Spleen (tissue), 11 donors: ENCODE data around the gene HSP90AB1. TPM values are rescaled to one million over a fixed set of nuclear protein-coding genes. Genes with fewer than 3 reads are reported as not detected.
A peak's percentile ranks its signal among the peaks of the same experiment; 100 is the strongest.

Source experiments
- DNase-seq: peaks from one replicate; pipeline ENCODE4 v3.0.0-alpha.2; 2020
- H3K27ac ChIP-seq, 8 donors: fragments of 200-600 bp; sonication (generic) in 7 of 8; 1 replicate in 4 of 8; 2 replicates in 4 of 8; pipeline versions ENCODE4 v1.5.0 to v1.8.0; 2016 to 2021; ENCODE audit warnings: inconsistent platforms in 4 of 8, mild to moderate bottlenecking in 4 of 8, moderate library complexity in 1 of 8
- H3K27me3 ChIP-seq, 7 donors: fragments of 200-600 bp; sonication (generic) in 6 of 7; replicated peaks in 1 of 7; 1 replicate in 4 of 7; 2 replicates in 3 of 7; pipeline versions ENCODE4 v1.5.0 to v1.8.0; 2016 to 2021; ENCODE audit warnings: inconsistent platforms in 3 of 7, mild to moderate bottlenecking in 1 of 7
- H3K36me3 ChIP-seq, 6 donors: fragments of 200-600 bp; sonication (generic) in 5 of 6; 1 replicate in 4 of 6; 2 replicates in 2 of 6; pipeline versions ENCODE4 v1.5.0 to v1.8.0; 2016 to 2021; ENCODE audit warnings: inconsistent platforms in 2 of 6
- H3K4me1 ChIP-seq, 6 donors: fragments of 200-600 bp; sonication (generic) in 5 of 6; 1 replicate in 3 of 6; 2 replicates in 3 of 6; pipeline versions ENCODE4 v1.5.0 to v1.8.0; 2016 to 2021; ENCODE audit warnings: inconsistent platforms in 3 of 6
- H3K4me3 ChIP-seq, 8 donors: fragments of 200-600 bp; sonication (generic) in 7 of 8; 1 replicate in 4 of 8; 2 replicates in 4 of 8; pipeline versions ENCODE4 v1.5.0 to v1.8.0; 2016 to 2021; ENCODE audit warnings: inconsistent platforms in 4 of 8, mild to moderate bottlenecking in 4 of 8, moderate library complexity in 2 of 8
- H3K9me3 ChIP-seq, 8 donors: fragments of 200-600 bp; sonication (generic) in 7 of 8; 1 replicate in 4 of 8; 2 replicates in 4 of 8; pipeline versions ENCODE4 v1.5.0 to v1.8.0; 2016 to 2021; ENCODE audit warnings: inconsistent platforms in 4 of 8
- POLR2A ChIP-seq, 3 donors: fragments of 450-650 bp; IDR thresholded peaks; one replicate each; pipeline ENCODE4 v1.5.1; 2017; ENCODE audit warnings: antibody characterized with exemption in 3 of 3, mild to moderate bottlenecking in 1 of 3
- POLR2AphosphoS5 ChIP-seq, 3 donors: sonication (generic); formaldehyde crosslinking; IDR thresholded peaks; one replicate each; pipeline ENCODE4 v1.5.1; 2017; ENCODE audit warnings: antibody characterized with exemption in 3 of 3
- WGBS, 5 donors: extraction: QIAGEN DNeasy Blood & Tissue Kit in 3 of 5; methylation state at CpG; one replicate each; pipeline versions ENCODE4 v1.1.5 to v1.1.7; 2013 to 2018; 5-methylcytosine and 5-hydroxymethylcytosine counted together
- intact Hi-C: fragments of 100-400 bp; cut with DNase I; formaldehyde crosslinking; loops from one replicate; pipeline ENCODE4 v1.15.0; 2023; ENCODE audit warnings: low total_unique reads
- polyA plus RNA-seq, 3 donors: library from polyadenylated mRNA; stranded (reverse); fragments of 200-250 nt; gene quantifications; one replicate each; pipeline ENCODE4 v1.2.1, GENCODE V29; 2013
- total RNA-seq, 7 donors: library from RNA; depleted of rRNA in 3 of 7; stranded (reverse); fragments of >200 nt in 3 of 7; fragmentation: NEBNext Ultra II Directional in 4 of 7; extraction: Animal tissue kit (Norgen Biotek cat#: 25700) in 4 of 7; gene quantifications; one replicate each; pipeline versions ENCODE4 v1.1.0 to v1.2.1, GENCODE V29; 2016 to 2021
- TF ChIP-seq, protein P1 (sequence below), 11 experiments: fragments of 200-600 bp in 7 of 11; fragments of 450-650 bp in 4 of 11; sonication (generic) in 4 of 11; IDR thresholded peaks in 8 of 11; conservative IDR thresholded peaks in 3 of 11; 1 replicate in 7 of 11; 2 replicates in 4 of 11; pipeline versions ENCODE4 v1.4.0 to v1.8.0; 2016 to 2021; ENCODE audit warnings: antibody characterized with exemption in 11 of 11, inconsistent platforms in 4 of 11, mild to moderate bottlenecking in 1 of 11
- donor health status: healthy with polysubstance abuse.
- donor health status: DM: no; HTN: no; CAD: no; lungs with moderate emphysema.
- donor health status: DM: no; HTN: no; CAD: no.
- donor health status: Bipolar disorder and iron deficiency.
- donor health status: healthy.
- donor health status: DM: no; HTN: no; CAD: no.
- donor health status: DM: yes; HTN: yes; CAD: no.

The HSP90AB1 gene
- total and polyA plus RNA-seq, 10 donors = 196 to 546 (median 386) TPM

- peaks cover 0 to 13% (median 0%) of the 10 kb centered on the region in 7 donors for H3K27me3 ChIP-seq
- intact Hi-C loops = no loop called here
- no peak overlapping the region for H3K4me3 ChIP-seq
- peak overlapping the region in 6 of 8 donors; percentile 61 to 87 (median 77) for H3K27ac ChIP-seq
- peaks cover 12 to 58% (median 49%) of the 10 kb centered on the region in 6 donors for H3K4me1 ChIP-seq
- TF ChIP-seq, protein P1, sequence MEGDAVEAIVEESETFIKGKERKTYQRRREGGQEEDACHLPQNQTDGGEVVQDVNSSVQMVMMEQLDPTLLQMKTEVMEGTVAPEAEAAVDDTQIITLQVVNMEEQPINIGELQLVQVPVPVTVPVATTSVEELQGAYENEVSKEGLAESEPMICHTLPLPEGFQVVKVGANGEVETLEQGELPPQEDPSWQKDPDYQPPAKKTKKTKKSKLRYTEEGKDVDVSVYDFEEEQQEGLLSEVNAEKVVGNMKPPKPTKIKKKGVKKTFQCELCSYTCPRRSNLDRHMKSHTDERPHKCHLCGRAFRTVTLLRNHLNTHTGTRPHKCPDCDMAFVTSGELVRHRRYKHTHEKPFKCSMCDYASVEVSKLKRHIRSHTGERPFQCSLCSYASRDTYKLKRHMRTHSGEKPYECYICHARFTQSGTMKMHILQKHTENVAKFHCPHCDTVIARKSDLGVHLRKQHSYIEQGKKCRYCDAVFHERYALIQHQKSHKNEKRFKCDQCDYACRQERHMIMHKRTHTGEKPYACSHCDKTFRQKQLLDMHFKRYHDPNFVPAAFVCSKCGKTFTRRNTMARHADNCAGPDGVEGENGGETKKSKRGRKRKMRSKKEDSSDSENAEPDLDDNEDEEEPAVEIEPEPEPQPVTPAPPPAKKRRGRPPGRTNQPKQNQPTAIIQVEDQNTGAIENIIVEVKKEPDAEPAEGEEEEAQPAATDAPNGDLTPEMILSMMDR (IDR thresholded peaks at IDR 0.05 in 8 of 11, conservative IDR thresholded peaks at IDR 0.05 in 3 of 11) = no peak
- no peak for DNase-seq
- no peaks in the 10 kb centered on the region for H3K9me3 ChIP-seq
- WGBS, 5 donors = 84 to 94% (median 90%) methylated on average over 11 to 16 of the region's 16 CpGs
- no peaks in the 10 kb centered on the region for H3K36me3 ChIP-seq
These were observed 29.4 kb upstream of the HSP90AB1 start for GRCh38 chr6:44217332-44218143.

- peak; percentile 93 for DNase-seq
- 1 to 4% (median 2%) methylated on average over 22 to 45 of the region's 45 CpGs for WGBS, 5 donors
- H3K4me1 ChIP-seq = peaks cover 22 to 75% (median 64%) of the 10 kb centered on the region in 6 donors
These were observed 27.7 kb upstream of the HSP90AB1 start for GRCh38 chr6:44219053-44219814.

GRCh38 chr6:44219815-44220784 is 26.8 kb upstream of the HSP90AB1 start:
- peaks cover 25 to 82% (median 72%) of the 10 kb centered on the region in 6 donors for H3K4me1 ChIP-seq
- intact Hi-C loops = no loop called here
- peak overlapping the region in 7 of 8 donors; percentile 51 to 87 (median 78) for H3K27ac ChIP-seq
- peak overlapping the region; percentile 24 to 70 (median 43) for H3K4me3 ChIP-seq
- 59 to 91% (median 63%) methylated on average over 20 to 28 of the region's 28 CpGs for WGBS, 5 donors
- H3K9me3 ChIP-seq = no peaks in the 10 kb centered on the region
- TF ChIP-seq POLR2A (IDR thresholded peaks at IDR 0.05) (no peak), POLR2AphosphoS5 (IDR thresholded peaks at IDR 0.05) (no peak)
- TF ChIP-seq, protein P1 (IDR thresholded peaks at IDR 0.05 in 8 of 11, conservative IDR thresholded peaks at IDR 0.05 in 3 of 11) = no peak
- peak; percentile 54 for DNase-seq
- H3K27me3 ChIP-seq = peaks cover 0 to 16% (median 0%) of the 10 kb centered on the region in 7 donors
- no peaks in the 10 kb centered on the region for H3K36me3 ChIP-seq

More at GRCh38 chr6:44219053-44219814, 27.7 kb upstream of the HSP90AB1 start:
- no peaks in the 10 kb centered on the region for H3K9me3 ChIP-seq
- peak; percentile 71 to 83 (median 81) for TF ChIP-seq POLR2AphosphoS5 (IDR thresholded peaks at IDR 0.05)
- TF ChIP-seq POLR2A (IDR thresholded peaks at IDR 0.05) = peak in 1 of 3 donors; percentile 25
- TF ChIP-seq, protein P1 (IDR thresholded peaks at IDR 0.05 in 8 of 11, conservative IDR thresholded peaks at IDR 0.05 in 3 of 11) = no peak
- H3K27me3 ChIP-seq = peaks cover 0 to 16% (median 0%) of the 10 kb centered on the region in 7 donors
- no peaks in the 10 kb centered on the region for H3K36me3 ChIP-seq
- intact Hi-C loops = no loop called here
- H3K4me3 ChIP-seq = peak overlapping the region; percentile 24 to 70 (median 43)
- peak overlapping the region; percentile 51 to 87 (median 77) for H3K27ac ChIP-seq
